Measurements from ENCODE around the gene GATA2. TPM values are rescaled to one million over a fixed set of nuclear protein-coding genes. Genes with fewer than 3 reads are reported as not detected.

The GATA2 gene
- total RNA-seq, 1 donor from 2014 or later, result 11.0 TPM

- Histone ChIP-seq H3K36me3 (peaks cover 6% of the 10 kb centered on the region), H3K27ac (replicated peaks) (peak overlapping the region; percentile 94), H3K4me1 (peaks cover 89% of the 10 kb centered on the region), H3K27me3 (ENCODE audit: low read depth) (peaks cover 100% of the 10 kb centered on the region), H3K9me3 (replicated peaks) (no peaks in the 10 kb centered on the region), H3K4me3 (peak overlapping the region; percentile 81)
- TF ChIP-seq CTCF (IDR thresholded peaks at IDR 0.05; ENCODE audit: borderline replicate concordance), result no peak
- DNase-seq, result no peak
- intact Hi-C loops (cut with micrococcal nuclease), result no loop called here
Measured at GRCh38 chr3:128489674-128489926, 3.4 kb downstream of the GATA2 start.

- no peak for TF ChIP-seq CTCF (IDR thresholded peaks at IDR 0.05; ENCODE audit: borderline replicate concordance)
- intact Hi-C loops (cut with micrococcal nuclease), result no loop called here
- Histone ChIP-seq H3K4me1 (peaks cover 91% of the 10 kb centered on the region), H3K4me3 (peak overlapping the region; percentile 81), H3K9me3 (replicated peaks) (no peaks in the 10 kb centered on the region), H3K27ac (replicated peaks) (peak overlapping the region; percentile 94), H3K27me3 (ENCODE audit: low read depth) (peaks cover 100% of the 10 kb centered on the region), H3K36me3 (peaks cover 6% of the 10 kb centered on the region)
- DNase-seq, result peak; percentile 57
Measured at GRCh38 chr3:128488991-128489673, 3.9 kb downstream of the GATA2 start.

- Histone ChIP-seq H3K9me3 (replicated peaks) (no peaks in the 10 kb centered on the region), H3K4me1 (peaks cover 97% of the 10 kb centered on the region), H3K27me3 (ENCODE audit: low read depth) (peaks cover 100% of the 10 kb centered on the region), H3K36me3 (peaks cover 6% of the 10 kb centered on the region), H3K4me3 (peak overlapping the region; percentile 81), H3K27ac (replicated peaks) (peak overlapping the region; percentile 94)
- intact Hi-C loops (cut with micrococcal nuclease), result no loop called here
- TF ChIP-seq CTCF (IDR thresholded peaks at IDR 0.05; ENCODE audit: borderline replicate concordance), result no peak
- no peak for DNase-seq
Measured at GRCh38 chr3:128488636-128488990, 4.4 kb downstream of the GATA2 start.

GRCh38 chr3:128487813-128488635, 5.0 kb downstream of the GATA2 start:
- H3K27ac ChIP-seq (replicated peaks), result peak overlapping the region; percentile 94
- TF ChIP-seq CTCF (IDR thresholded peaks at IDR 0.05; ENCODE audit: borderline replicate concordance), result no peak
- peak overlapping the region; percentile 81 for H3K4me3 ChIP-seq
- H3K36me3 ChIP-seq, result peaks cover 6% of the 10 kb centered on the region
- H3K4me1 ChIP-seq, result peaks cover 98% of the 10 kb centered on the region
- intact Hi-C loops (cut with micrococcal nuclease), result no loop called here
- H3K27me3 ChIP-seq (ENCODE audit: low read depth), result peaks cover 100% of the 10 kb centered on the region
- H3K9me3 ChIP-seq (replicated peaks), result no peaks in the 10 kb centered on the region
- peak; percentile 89 for DNase-seq

GRCh38 chr3:128487538-128487812, 5.5 kb downstream of the GATA2 start:
- Histone ChIP-seq H3K9me3 (replicated peaks) (no peaks in the 10 kb centered on the region), H3K27ac (replicated peaks) (peak overlapping the region; percentile 94), H3K36me3 (peaks cover 6% of the 10 kb centered on the region), H3K4me3 (peak overlapping the region; percentile 81), H3K27me3 (ENCODE audit: low read depth) (peaks cover 100% of the 10 kb centered on the region), H3K4me1 (peaks cover 98% of the 10 kb centered on the region)
- DNase-seq, result no peak
- intact Hi-C loops (cut with micrococcal nuclease), result no loop called here
- no peak for TF ChIP-seq CTCF (IDR thresholded peaks at IDR 0.05; ENCODE audit: borderline replicate concordance)
